Pancreas (tissue), 10 donors: ENCODE data around the gene WDR82. TPM values are rescaled to one million over a fixed set of nuclear protein-coding genes. Genes with fewer than 3 reads are reported as not detected.

Experiments
- ATAC-seq, 4 donors: fragments of 200-7000 bp; cut with Tn5 transposase; one replicate each; pipeline versions ENCODE4 v1.8.0 to v1.9.1; 2020; ENCODE audit warnings: mild to moderate bottlenecking in 4 of 4, moderate library complexity in 4 of 4
- DNase-seq, 6 donors: peaks; one replicate each; pipeline ENCODE4 v3.0.0-alpha.2; 2020
- FAIRE-seq: peaks from 2 replicates; lab custom pipeline; 2012; peaks lifted over from hg19 to GRCh38; lab: Jason Lieb, UNC
- H3K27ac ChIP-seq, 4 donors: fragments of 200-600 bp; sonication (generic); 1 replicate in 3 of 4; 2 replicates in 1 of 4; pipeline versions ENCODE4 v1.5.0 to v1.8.0; 2020
- H3K27me3 ChIP-seq, 4 donors: fragments of 200-600 bp; one replicate each; pipeline ENCODE4 v1.8.0; 2021
- H3K36me3 ChIP-seq, 3 donors: fragments of 200-600 bp; sonication (generic) in 1 of 3; one replicate each; pipeline versions ENCODE4 v1.5.0 to v1.8.0; 2020 to 2021
- H3K4me1 ChIP-seq, 3 donors: fragments of 200-600 bp; one replicate each; pipeline ENCODE4 v1.8.0; 2021
- H3K4me3 ChIP-seq, 4 donors: fragments of 200-600 bp; sonication (generic) in 2 of 4; one replicate each; pipeline versions ENCODE4 v1.5.0 to v1.8.0; 2020 to 2021
- H3K9me3 ChIP-seq, 4 donors: fragments of 200-600 bp; one replicate each; pipeline ENCODE4 v1.8.0; 2021
- CTCF ChIP-seq, 4 donors: fragments of 200-600 bp; sonication (generic) in 3 of 4; IDR thresholded peaks; one replicate each; pipeline versions ENCODE4 v1.5.0 to v1.8.0; 2021; ENCODE audit warnings: antibody characterized with exemption in 4 of 4
- WGBS, 2 donors: extraction: QIAGEN DNeasy Blood & Tissue Kit; methylation state at CpG; one replicate each; pipeline ENCODE4 v1.1.7; 2013; 5-methylcytosine and 5-hydroxymethylcytosine counted together
- intact Hi-C, 3 donors: fragments of 100-400 bp; cut with DNase I; formaldehyde crosslinking; loops; one replicate each; pipeline versions ENCODE4 v1.11.1 to v1.14.2; 2022
- polyA plus RNA-seq, 2 donors: library from polyadenylated mRNA; stranded (reverse); fragments of 200-250 nt; gene quantifications; one replicate each; pipeline ENCODE4 v1.2.3, GENCODE V29; 2013
- total RNA-seq, 6 donors: library from RNA; stranded (reverse); fragmentation: NEBNext Ultra II Directional in 4 of 6; extraction: Animal tissue kit (Norgen Biotek cat#: 25700) in 4 of 6; gene quantifications; one replicate each; pipeline versions ENCODE4 v1.2.1 to v1.2.4, GENCODE V29; 2021 to 2023
- donor health status: healthy with polysubstance abuse.
- donor health status: DM: no; HTN: no; CAD: no; lungs with moderate emphysema.
- donor health status: DM: no; HTN: no; CAD: no.
- donor health status: control.
- donor health status: control.
- donor health status: Bipolar disorder and iron deficiency.
- donor health status: DM: yes; HTN: yes; CAD: no.
- donor health status: DM: no; HTN: no; CAD: no.
- donor health status: DM: no; HTN: no; CAD: no.
- donor health status: DM: yes; HTN: yes; CAD: no.

Gene WDR82
- total and polyA plus RNA-seq, 8 donors, result 9.0 to 32.1 (median 18.8) TPM

DNA sequence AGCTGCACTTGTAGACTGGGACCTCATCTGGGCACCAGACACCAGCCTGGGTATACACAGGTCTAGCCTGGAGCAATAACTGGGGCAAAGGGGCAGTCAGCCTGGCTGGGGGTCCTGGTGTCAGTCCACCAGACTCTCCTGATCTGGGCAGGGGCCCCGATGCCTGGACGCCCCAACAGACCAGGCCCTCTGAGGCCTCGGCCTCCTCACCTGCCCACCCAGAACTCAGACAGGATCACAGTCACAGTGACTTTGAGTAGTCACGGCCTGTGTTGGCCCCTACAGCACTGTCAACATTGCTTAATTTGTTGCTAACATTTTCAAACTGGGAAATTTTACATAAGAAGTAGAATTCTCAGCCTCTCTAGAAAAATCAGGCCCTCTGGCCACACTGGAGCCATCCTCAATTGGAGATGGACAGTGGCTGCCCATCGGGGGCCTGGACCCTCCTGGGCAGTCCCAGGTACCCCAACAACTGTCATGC lies 45.3 kb downstream of the WDR82 start:
- H3K27ac ChIP-seq, result no peak overlapping the region
- DNase-seq (no peak), FAIRE-seq (no peak), ATAC-seq (no peak)
- intact Hi-C loops, result loop anchor here in 1 of 3 donors (5.0 kb wide), 1 partner anchor 109 kb away; no protein-coding TSS in a partner anchor
- no peaks in the 10 kb centered on the region for H3K27me3 ChIP-seq
- peaks cover 0 to 25% (median 5%) of the 10 kb centered on the region in 3 donors for H3K36me3 ChIP-seq
- no peak overlapping the region for H3K4me3 ChIP-seq
- TF ChIP-seq CTCF (IDR thresholded peaks at IDR 0.05), result no peak
- H3K4me1 ChIP-seq, result peaks cover 10 to 20% (median 16%) of the 10 kb centered on the region in 3 donors
- WGBS, 2 donors, result 89 to 90% methylated on average over 5 of the region's 5 CpGs
- H3K9me3 ChIP-seq, result no peaks in the 10 kb centered on the region

- WGBS, 2 donors, result 86 to 87% methylated on average over 28 of the region's 28 CpGs
- H3K9me3 ChIP-seq, result no peaks in the 10 kb centered on the region
- H3K27ac ChIP-seq, result no peak overlapping the region
- intact Hi-C loops, result loop anchor here in 1 of 3 donors (5.0 kb wide), 1 partner anchor 110 kb away; no protein-coding TSS in a partner anchor
- ATAC-seq, result no peak
- peaks cover 0 to 25% (median 5%) of the 10 kb centered on the region in 3 donors for H3K36me3 ChIP-seq
- H3K27me3 ChIP-seq, result no peaks in the 10 kb centered on the region
- peaks cover 4 to 13% (median 12%) of the 10 kb centered on the region in 3 donors for H3K4me1 ChIP-seq
- no peak for FAIRE-seq
- no peak for TF ChIP-seq CTCF (IDR thresholded peaks at IDR 0.05)
- DNase-seq, result no peak
- H3K4me3 ChIP-seq, result no peak overlapping the region
Measured at GRCh38 chr3:52232279-52233107, 46.0 kb downstream of the WDR82 start.

GRCh38 chr3:52231502-52232278 lies 46.8 kb downstream of the WDR82 start:
- no peak for FAIRE-seq
- TF ChIP-seq CTCF (IDR thresholded peaks at IDR 0.05), result peak; percentile 87 to 92 (median 90)
- H3K36me3 ChIP-seq, result peaks cover 0 to 25% (median 5%) of the 10 kb centered on the region in 3 donors
- WGBS, 2 donors, result 59 to 63% methylated on average over 32 to 34 of the region's 34 CpGs
- H3K4me1 ChIP-seq, result peaks cover 0 to 5% (median 4%) of the 10 kb centered on the region in 3 donors
- no peaks in the 10 kb centered on the region for H3K9me3 ChIP-seq
- intact Hi-C loops, result loop anchor here in 1 of 3 donors (5.0 kb wide), 1 partner anchor 111 kb away; no protein-coding TSS in a partner anchor
- peak; percentile 63 to 95 (median 87) for DNase-seq
- H3K4me3 ChIP-seq, result no peak overlapping the region
- H3K27ac ChIP-seq, result no peak overlapping the region
- ATAC-seq, result peak; percentile 66 to 90 (median 84)
- H3K27me3 ChIP-seq, result no peaks in the 10 kb centered on the region

DNA sequence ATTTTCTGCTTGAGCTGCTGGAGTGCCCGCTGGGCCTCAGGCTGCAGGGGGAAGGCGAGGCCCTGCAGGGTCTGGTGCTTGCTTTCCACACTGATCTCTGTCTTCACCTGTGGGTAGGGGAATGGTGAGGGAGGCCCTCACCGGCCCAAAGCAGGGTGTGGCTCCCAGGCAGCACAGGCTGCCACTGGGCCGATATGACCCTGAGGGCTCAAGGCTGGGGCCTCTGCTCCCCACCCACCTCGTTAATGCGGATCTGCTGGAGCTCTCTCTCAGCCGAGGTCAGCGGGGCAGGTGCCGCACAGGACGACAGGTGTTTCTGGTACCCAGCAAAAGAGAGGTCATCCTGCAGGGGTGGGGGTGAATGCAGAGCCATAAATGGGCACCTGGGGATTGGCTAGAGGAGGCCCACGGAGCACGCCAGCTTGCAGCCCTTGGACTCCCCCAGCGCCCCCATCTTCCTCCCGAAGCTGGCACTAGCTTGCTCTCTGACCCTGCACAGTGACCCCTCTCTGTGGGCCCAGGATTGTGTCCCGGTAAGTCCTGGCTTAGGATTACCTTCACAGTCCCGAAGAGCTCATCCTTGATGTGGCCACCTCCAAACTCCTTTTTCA lies 47.5 kb downstream of the WDR82 start:
- WGBS, 2 donors, result 86 to 90% methylated on average over 16 of the region's 16 CpGs
- peaks cover 0 to 25% (median 5%) of the 10 kb centered on the region in 3 donors for H3K36me3 ChIP-seq
- H3K4me3 ChIP-seq, result no peak overlapping the region
- no peak for FAIRE-seq
- no peaks in the 10 kb centered on the region for H3K4me1 ChIP-seq
- intact Hi-C loops, result loop anchor here in 1 of 3 donors (5.0 kb wide), 1 partner anchor 111 kb away; no protein-coding TSS in a partner anchor
- TF ChIP-seq CTCF (IDR thresholded peaks at IDR 0.05), result no peak
- H3K9me3 ChIP-seq, result no peaks in the 10 kb centered on the region
- no peak overlapping the region for H3K27ac ChIP-seq
- no peak for ATAC-seq
- DNase-seq, result peak in 3 of 6 donors; percentile 20 to 75 (median 35)
- H3K27me3 ChIP-seq, result no peaks in the 10 kb centered on the region
